Pancreas (tissue), 10 donors: ENCODE results near the gene TPST1. TPM values are rescaled to one million over a fixed set of nuclear protein-coding genes. Genes with fewer than 3 reads are reported as not detected.

Experiments used
- ATAC-seq, 4 donors: fragments of 200-7000 bp; cut with Tn5 transposase; one replicate each; pipeline versions ENCODE4 v1.8.0 to v1.9.1; 2020; ENCODE audit warnings: mild to moderate bottlenecking in 4 of 4, moderate library complexity in 4 of 4
- DNase-seq, 6 donors: peaks; one replicate each; pipeline ENCODE4 v3.0.0-alpha.2; 2020
- FAIRE-seq: peaks from 2 replicates; lab custom pipeline; 2012; peaks lifted over from hg19 to GRCh38; lab: Jason Lieb, UNC
- H3K27ac ChIP-seq, 4 donors: fragments of 200-600 bp; sonication (generic); 1 replicate in 3 of 4; 2 replicates in 1 of 4; pipeline versions ENCODE4 v1.5.0 to v1.8.0; 2020
- H3K27me3 ChIP-seq, 4 donors: fragments of 200-600 bp; one replicate each; pipeline ENCODE4 v1.8.0; 2021
- H3K36me3 ChIP-seq, 3 donors: fragments of 200-600 bp; sonication (generic) in 1 of 3; one replicate each; pipeline versions ENCODE4 v1.5.0 to v1.8.0; 2020 to 2021
- H3K4me1 ChIP-seq, 3 donors: fragments of 200-600 bp; one replicate each; pipeline ENCODE4 v1.8.0; 2021
- H3K4me3 ChIP-seq, 4 donors: fragments of 200-600 bp; sonication (generic) in 2 of 4; one replicate each; pipeline versions ENCODE4 v1.5.0 to v1.8.0; 2020 to 2021
- H3K9me3 ChIP-seq, 4 donors: fragments of 200-600 bp; one replicate each; pipeline ENCODE4 v1.8.0; 2021
- CTCF ChIP-seq, 4 donors: fragments of 200-600 bp; sonication (generic) in 3 of 4; IDR thresholded peaks; one replicate each; pipeline versions ENCODE4 v1.5.0 to v1.8.0; 2021; ENCODE audit warnings: antibody characterized with exemption in 4 of 4
- WGBS, 2 donors: extraction: QIAGEN DNeasy Blood & Tissue Kit; methylation state at CpG; one replicate each; pipeline ENCODE4 v1.1.7; 2013; 5-methylcytosine and 5-hydroxymethylcytosine counted together
- intact Hi-C, 3 donors: fragments of 100-400 bp; cut with DNase I; formaldehyde crosslinking; loops; one replicate each; pipeline versions ENCODE4 v1.11.1 to v1.14.2; 2022
- polyA plus RNA-seq, 2 donors: library from polyadenylated mRNA; stranded (reverse); fragments of 200-250 nt; gene quantifications; one replicate each; pipeline ENCODE4 v1.2.3, GENCODE V29; 2013
- total RNA-seq, 6 donors: library from RNA; stranded (reverse); fragmentation: NEBNext Ultra II Directional in 4 of 6; extraction: Animal tissue kit (Norgen Biotek cat#: 25700) in 4 of 6; gene quantifications; one replicate each; pipeline versions ENCODE4 v1.2.1 to v1.2.4, GENCODE V29; 2021 to 2023
- donor health status: healthy with polysubstance abuse.
- donor health status: DM: no; HTN: no; CAD: no; lungs with moderate emphysema.
- donor health status: DM: no; HTN: no; CAD: no.
- donor health status: control.
- donor health status: control.
- donor health status: Bipolar disorder and iron deficiency.
- donor health status: DM: yes; HTN: yes; CAD: no.
- donor health status: DM: no; HTN: no; CAD: no.
- donor health status: DM: no; HTN: no; CAD: no.
- donor health status: DM: yes; HTN: yes; CAD: no.

Gene TPST1
- total and polyA plus RNA-seq, 8 donors: 3.3 to 18.5 (median 6.3) TPM

DNA sequence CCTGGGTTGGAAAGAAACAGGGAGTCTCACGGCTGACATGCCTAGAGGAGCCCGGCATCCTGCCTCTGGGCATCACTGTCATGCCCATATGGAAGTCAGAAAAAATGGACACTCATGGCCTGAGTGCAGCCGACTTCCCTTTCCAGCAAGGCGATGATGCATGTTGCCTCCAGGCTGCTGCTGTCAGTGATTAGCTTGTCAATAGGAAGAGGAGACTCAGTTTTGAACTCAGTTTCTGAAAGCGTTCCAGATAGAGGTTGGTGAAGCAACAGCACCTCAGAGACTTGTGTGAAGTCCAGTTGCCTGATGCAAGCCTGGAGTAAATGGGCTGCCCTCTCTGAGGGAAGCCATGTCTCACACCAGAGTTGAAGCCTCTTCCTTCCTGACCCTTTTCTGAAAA is 148.4 kb downstream of the TPST1 start:
- DNase-seq (no peak), ATAC-seq (peak in 1 of 4 donors; percentile 28), FAIRE-seq (no peak)
- Histone ChIP-seq H3K36me3 (no peaks in the 10 kb centered on the region), H3K27ac (no peak overlapping the region), H3K9me3 (no peaks in the 10 kb centered on the region), H3K4me1 (peaks cover 0 to 7% (median 3%) of the 10 kb centered on the region in 3 donors), H3K4me3 (no peak overlapping the region), H3K27me3 (no peaks in the 10 kb centered on the region)
- intact Hi-C loops: no loop called here
- TF ChIP-seq CTCF (IDR thresholded peaks at IDR 0.05): no peak
- WGBS, 2 donors: 95 to 97% methylated on average over 5 of the region's 5 CpGs

DNA sequence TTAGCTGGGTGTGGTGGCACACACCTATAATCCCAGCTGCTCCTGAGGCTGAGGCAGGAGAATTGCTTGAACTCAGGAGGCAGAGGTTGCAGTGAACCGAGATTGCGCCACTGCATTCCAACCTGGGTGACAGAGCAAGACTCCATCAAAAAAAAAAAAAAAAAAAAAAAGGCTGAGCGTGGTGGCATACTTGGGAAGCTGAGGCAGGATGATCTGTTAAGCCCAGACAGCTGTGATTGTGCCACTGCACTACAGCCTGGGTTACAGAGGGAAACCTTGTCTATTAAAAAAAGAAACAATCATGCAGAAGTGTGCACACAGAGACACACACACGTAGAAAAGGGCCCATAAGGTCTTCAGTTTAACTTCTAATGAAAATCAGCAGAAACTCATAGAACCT is 150.6 kb downstream of the TPST1 start:
- H3K4me3 ChIP-seq: no peak overlapping the region
- intact Hi-C loops: no loop called here
- no peak for TF ChIP-seq CTCF (IDR thresholded peaks at IDR 0.05)
- peaks cover 0 to 7% (median 3%) of the 10 kb centered on the region in 3 donors for H3K4me1 ChIP-seq
- H3K27me3 ChIP-seq: no peaks in the 10 kb centered on the region
- FAIRE-seq: no peak
- no peaks in the 10 kb centered on the region for H3K9me3 ChIP-seq
- no peak for DNase-seq
- 90 to 92% methylated on average over 4 of the region's 4 CpGs for WGBS, 2 donors
- H3K36me3 ChIP-seq: no peaks in the 10 kb centered on the region
- no peak for ATAC-seq
- H3K27ac ChIP-seq: no peak overlapping the region

- no peak overlapping the region for H3K4me3 ChIP-seq
- H3K4me1 ChIP-seq: peaks cover 0 to 7% (median 3%) of the 10 kb centered on the region in 3 donors
- ATAC-seq (no peak), DNase-seq (no peak), FAIRE-seq (no peak)
- no peak for TF ChIP-seq CTCF (IDR thresholded peaks at IDR 0.05)
- H3K36me3 ChIP-seq: no peaks in the 10 kb centered on the region
- no peak overlapping the region for H3K27ac ChIP-seq
- intact Hi-C loops: no loop called here
- no peaks in the 10 kb centered on the region for H3K27me3 ChIP-seq
- H3K9me3 ChIP-seq: no peaks in the 10 kb centered on the region
- WGBS, 2 donors: 89 to 92% methylated on average over 6 of the region's 6 CpGs
Observed at GRCh38 chr7:66356277-66356721, 151.2 kb downstream of the TPST1 start.

GRCh38 chr7:66357087-66357486 is 152.0 kb downstream of the TPST1 start:
- WGBS, 2 donors: 71% methylated on average over 3 of the region's 3 CpGs
- no peak for TF ChIP-seq CTCF (IDR thresholded peaks at IDR 0.05)
- Histone ChIP-seq H3K27me3 (no peaks in the 10 kb centered on the region), H3K4me3 (no peak overlapping the region), H3K27ac (no peak overlapping the region), H3K9me3 (no peaks in the 10 kb centered on the region), H3K36me3 (no peaks in the 10 kb centered on the region), H3K4me1 (peaks cover 0 to 4% (median 3%) of the 10 kb centered on the region in 3 donors)
- no peak for DNase-seq
- intact Hi-C loops: no loop called here
- no peak for FAIRE-seq
- no peak for ATAC-seq

- no peak for DNase-seq
Observed at GRCh38 chr7:66359656-66360211, 154.6 kb downstream of the TPST1 start.

More at GRCh38 chr7:66359656-66360211, 154.6 kb downstream of the TPST1 start:
- FAIRE-seq (no peak), ATAC-seq (peak in 2 of 4 donors; percentile 54 to 64)
- Histone ChIP-seq H3K9me3 (no peaks in the 10 kb centered on the region), H3K4me1 (no peaks in the 10 kb centered on the region), H3K27me3 (no peaks in the 10 kb centered on the region), H3K27ac (no peak overlapping the region), H3K36me3 (no peaks in the 10 kb centered on the region), H3K4me3 (no peak overlapping the region)
- no peak for TF ChIP-seq CTCF (IDR thresholded peaks at IDR 0.05)
- intact Hi-C loops: no loop called here
- WGBS, 2 donors: 87 to 88% methylated on average over 11 of the region's 11 CpGs
